ENCODE measurements around the gene UBTD2. TPM values are rescaled to one million over a fixed set of nuclear protein-coding genes. Genes with fewer than 3 reads are reported as not detected.

Gene UBTD2
- total and polyA plus RNA-seq, 10 of the 15 experiments (the other 5 are each of a cell fraction or from before 2014, with no cell fraction given) = 7.7 to 30.5 (median 19.4) TPM

GRCh38 chr5:172182291-172182690 lies 101.3 kb downstream of the UBTD2 start:
- H3K9me3 ChIP-seq (replicated peaks; ENCODE audit: control insufficient read depth, insufficient read depth, low read length) = no peaks in the 10 kb centered on the region; the same call in 2 of the 3 replicates
- no peaks in the 10 kb centered on the region for H4K20me1 ChIP-seq (ENCODE audit: control insufficient read depth, insufficient read depth)
- BruUV-seq (replicated peaks) = no TSS peak
- TF ChIP-seq MLLT1 (IDR thresholded peaks at IDR 0.05) = 0 out of 2 replicates have a peak, but pooled peaks have one; percentile 22
- no peak for TF ChIP-seq FOS (IDR thresholded peaks at IDR 0.05; ENCODE audit: borderline replicate concordance, extremely low read depth, insufficient read length)
- intact Hi-C loops (cut with micrococcal nuclease; ENCODE audit: unreplicated experiment) = loop anchor here (10.0 kb wide), 1 partner anchor 193 kb away; no protein-coding TSS in a partner anchor
- ChIA-PET POLR2A (interaction anchor here (0.6 to 6.7 kb wide), 5 partner anchors 8 to 790 kb away, joined by 3 to 104 read pairs (median 6); no protein-coding TSS in a partner anchor), CTCF (interaction anchor here (1.7 kb wide), 1 partner anchor 71 kb away, joined by 3 read pairs; no protein-coding TSS in a partner anchor), RAD21 (ENCODE audit: unreplicated experiment) (interaction anchor here (0.6 to 7.4 kb wide), 6 partner anchors 9 to 71 kb away, joined by 3 to 65 read pairs (median 3); no protein-coding TSS in a partner anchor), SMC1A (ENCODE audit: uncharacterized antibody, unreplicated experiment) (interaction anchor here (0.6 to 10.5 kb wide), 3 partner anchors 21 to 138 kb away, joined by 3 to 165 read pairs (median 4); no protein-coding TSS in a partner anchor)
- H2AFZ ChIP-seq (ENCODE audit: control insufficient read depth, low read depth, low read length) = no peak overlapping the region
- peaks cover 62% of the 10 kb centered on the region for H3K4me1 ChIP-seq (ENCODE audit: control insufficient read depth, insufficient read depth, low read length)
- no peaks in the 10 kb centered on the region for H3K27me3 ChIP-seq (replicated peaks in 1 of 2; ENCODE audit: control insufficient read depth in 2 of 2, insufficient read depth in 2 of 2, low read length in 1 of 2)
- H3K9ac ChIP-seq (ENCODE audit: control insufficient read depth, insufficient read depth, low read length) = no peak overlapping the region
- DNase-seq (ENCODE audit: low read depth, low spot score) (no peak), FAIRE-seq (no peak), ATAC-seq (no peak)
- H3K36me3 ChIP-seq (ENCODE audit: control insufficient read depth in 2 of 2, insufficient read depth in 2 of 2, low read length in 1 of 2) = peaks cover under 1 to 9% of the 10 kb centered on the region in 2 experiments
- no peak overlapping the region for H3K4me2 ChIP-seq (ENCODE audit: control insufficient read depth, insufficient read depth)
- no peak overlapping the region for H3K27ac ChIP-seq (ENCODE audit: control insufficient read depth, insufficient read depth)
- in situ Hi-C loops (cut with MboI) = no loop called here
- 0 out of 2 replicates have a peak overlapping the region, but pooled peaks have one; percentile 89 for H3K4me3 ChIP-seq
- H3K79me2 ChIP-seq (ENCODE audit: control insufficient read depth, insufficient read depth, low read length) = peaks cover 96% of the 10 kb centered on the region
- 63% methylated on average over 4 of the region's 6 CpGs for WGBS (ENCODE audit: insufficient coverage, insufficient replicate concordance, low lambda C conversion rate, missing lambda C conversion rate)

GRCh38 chr5:172180936-172181335 lies 102.6 kb downstream of the UBTD2 start:
- ChIA-PET CTCF (interaction anchor here (0.6 to 1.7 kb wide), 4 partner anchors 8 to 70 kb away, joined by 3 to 6 read pairs (median 3); partner anchors contain the start of gene STK10), RAD21 (ENCODE audit: unreplicated experiment) (interaction anchor here (1.6 to 3.1 kb wide), 3 partner anchors 66 to 74 kb away, joined by 6 to 12 read pairs (median 8); no protein-coding TSS in a partner anchor), POLR2A (no interaction called here), SMC1A (ENCODE audit: uncharacterized antibody, unreplicated experiment) (interaction anchor here (1.5 to 3.5 kb wide), 4 partner anchors 29 to 69 kb away, joined by 3 to 19 read pairs (median 10); no protein-coding TSS in a partner anchor)
- H3K27ac ChIP-seq (ENCODE audit: control insufficient read depth, insufficient read depth) = peak overlapping the region; percentile 96
- intact Hi-C loops (cut with micrococcal nuclease; ENCODE audit: unreplicated experiment) (loop anchor here (10.0 kb wide), 1 partner anchor 194 kb away; no protein-coding TSS in a partner anchor), in situ Hi-C loops (cut with MboI) (no loop called here)
- no peak overlapping the region for H3K9ac ChIP-seq (ENCODE audit: control insufficient read depth, insufficient read depth, low read length)
- FAIRE-seq = no peak
- no peak overlapping the region for H2AFZ ChIP-seq (ENCODE audit: control insufficient read depth, low read depth, low read length)
- WGBS (ENCODE audit: insufficient coverage, insufficient replicate concordance, low lambda C conversion rate, missing lambda C conversion rate) = 96% methylated on average over 9 of the region's 9 CpGs
- H3K27me3 ChIP-seq (replicated peaks in 1 of 2; ENCODE audit: control insufficient read depth in 2 of 2, insufficient read depth in 2 of 2, low read length in 1 of 2) = no peaks in the 10 kb centered on the region
- TF ChIP-seq POLR2A (IDR thresholded peaks at IDR 0.05; ENCODE audit: low read depth, low read length) (peak; percentile 50), POLR2AphosphoS5 (IDR thresholded peaks at IDR 0.05; ENCODE audit: low read length) (peak; percentile 54; the same call in 1 of the 2 replicates), IKZF1 (conservative IDR thresholded peaks at IDR 0.05) (no peak)
- H4K20me1 ChIP-seq (ENCODE audit: control insufficient read depth, insufficient read depth) = no peaks in the 10 kb centered on the region
- peaks cover 1 to 12% of the 10 kb centered on the region in 2 experiments for H3K36me3 ChIP-seq (ENCODE audit: control insufficient read depth in 2 of 2, insufficient read depth in 2 of 2, low read length in 1 of 2)
- H3K4me2 ChIP-seq (ENCODE audit: control insufficient read depth, insufficient read depth) = peak overlapping the region; percentile 100
- BruUV-seq (replicated peaks) = no TSS peak
- peaks cover 71% of the 10 kb centered on the region for H3K4me1 ChIP-seq (ENCODE audit: control insufficient read depth, insufficient read depth, low read length)
- no peaks in the 10 kb centered on the region; the same call in 2 of the 3 replicates for H3K9me3 ChIP-seq (replicated peaks; ENCODE audit: control insufficient read depth, insufficient read depth, low read length)
- no peak for DNase-seq (ENCODE audit: low read depth, low spot score)
- peaks cover 95% of the 10 kb centered on the region for H3K79me2 ChIP-seq (ENCODE audit: control insufficient read depth, insufficient read depth, low read length)
- no peak for ATAC-seq
- peak overlapping the region; percentile 61; the same call in 1 of the 2 replicates for H3K4me3 ChIP-seq
